Subcutaneous abdominal adipose tissue (tissue), 5 donors: Measurements from ENCODE around the gene NEK4.

Experiments
- H3K27ac ChIP-seq: one replicate; pipeline ENCODE4 v1.7.0; 2013; ENCODE audit warnings: low read depth, mild to moderate bottlenecking, inconsistent platforms, low read length, moderate library complexity
- H3K27me3 ChIP-seq, 5 donors: one replicate each; pipeline ENCODE4 v1.7.0; 2013; ENCODE audit warnings: low read length in 5 of 5, inconsistent platforms in 1 of 5; ENCODE audit not compliant: control insufficient read depth in 5 of 5, insufficient read depth in 4 of 5
- H3K36me3 ChIP-seq, 5 donors: one replicate each; pipeline ENCODE4 v1.7.0; 2013; ENCODE audit warnings: low read length in 5 of 5; ENCODE audit not compliant: control insufficient read depth in 5 of 5, insufficient read depth in 5 of 5
- H3K4me1 ChIP-seq, 5 donors: one replicate each; pipeline ENCODE4 v1.7.0; 2013; ENCODE audit warnings: low read length in 5 of 5, mild to moderate bottlenecking in 3 of 5, moderate library complexity in 1 of 5; ENCODE audit not compliant: control insufficient read depth in 5 of 5, insufficient read depth in 5 of 5
- H3K4me3 ChIP-seq, 5 donors: one replicate each; pipeline ENCODE4 v1.7.0; 2013; ENCODE audit warnings: low read length in 5 of 5, low read depth in 1 of 5
- H3K9ac ChIP-seq, 5 donors: one replicate each; pipeline ENCODE4 v1.7.0; 2013; ENCODE audit warnings: low read length in 5 of 5, mild to moderate bottlenecking in 4 of 5, moderate library complexity in 3 of 5
- H3K9me3 ChIP-seq, 5 donors: one replicate each; pipeline ENCODE4 v1.7.0; 2013; ENCODE audit warnings: low read length in 5 of 5; ENCODE audit not compliant: control insufficient read depth in 5 of 5
- donor health status: healthy.
- donor health status: healthy.
- donor health status: healthy.
- donor health status: healthy.
- donor health status: healthy.

NEK4 gene

GRCh38 chr3:52705438-52705687 lies 65.4 kb downstream of the NEK4 start:
- Histone ChIP-seq H3K9me3 (no peaks in the 10 kb centered on the region), H3K4me1 (peaks cover 4 to 38% (median 36%) of the 10 kb centered on the region in 5 donors), H3K9ac (peak overlapping the region; percentile 66 to 89 (median 83)), H3K27ac (peak overlapping the region; percentile 86), H3K4me3 (peak overlapping the region; percentile 83 to 99 (median 95)), H3K36me3 (peaks cover 0 to 17% (median 3%) of the 10 kb centered on the region in 5 donors), H3K27me3 (no peaks in the 10 kb centered on the region)

DNA sequence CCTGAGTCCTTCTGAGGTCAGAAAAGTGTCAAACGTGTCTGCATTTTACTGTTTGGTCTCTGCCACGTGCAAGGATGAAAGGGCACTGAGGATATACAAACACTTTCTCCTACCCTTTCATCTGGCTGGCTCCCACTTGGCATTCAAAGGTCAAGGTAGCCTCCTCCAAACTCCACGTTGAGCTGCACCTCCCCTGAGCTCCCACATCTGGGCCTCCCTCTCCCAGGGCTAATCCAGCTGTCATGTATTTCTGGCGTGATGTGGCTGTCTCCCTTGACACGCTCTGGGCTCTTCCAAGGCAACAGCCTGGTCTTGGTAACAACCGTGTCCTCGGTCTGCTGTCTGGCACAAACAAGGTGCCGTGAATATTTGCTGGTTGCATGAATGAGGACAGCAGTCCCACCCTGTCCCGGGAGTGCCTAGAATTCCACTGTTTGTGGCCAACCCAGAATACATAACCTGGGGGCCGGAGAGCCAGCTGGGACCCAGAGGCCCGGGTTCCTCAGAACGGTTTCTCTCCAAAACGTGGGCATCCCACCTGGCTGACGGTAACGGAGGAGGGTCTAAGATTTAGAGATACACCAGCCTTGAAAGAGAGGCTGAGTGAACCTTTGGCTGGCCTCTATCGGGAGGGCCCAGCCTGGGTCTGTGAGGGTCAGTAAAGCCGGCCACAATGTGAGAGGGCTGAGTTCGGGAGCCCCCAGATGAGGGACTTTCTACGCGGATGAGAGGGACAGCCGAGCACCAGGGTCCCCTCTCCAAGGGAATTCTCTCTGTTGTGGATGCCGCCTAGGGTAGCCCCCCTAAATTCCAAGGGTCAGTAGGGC lies 65.9 kb downstream of the NEK4 start:
- H3K9me3 ChIP-seq, result no peaks in the 10 kb centered on the region
- peaks cover 0 to 21% (median 6%) of the 10 kb centered on the region in 5 donors for H3K36me3 ChIP-seq
- H3K4me1 ChIP-seq, result peaks cover 4 to 38% (median 36%) of the 10 kb centered on the region in 5 donors
- H3K4me3 ChIP-seq, result peak overlapping the region; percentile 83 to 99 (median 95)
- peak overlapping the region; percentile 86 for H3K27ac ChIP-seq
- H3K9ac ChIP-seq, result peak overlapping the region; percentile 66 to 89 (median 83)
- H3K27me3 ChIP-seq, result no peaks in the 10 kb centered on the region

- Histone ChIP-seq H3K36me3 (peaks cover 0 to 19% (median 3%) of the 10 kb centered on the region in 5 donors), H3K9ac (no peak overlapping the region), H3K27me3 (no peaks in the 10 kb centered on the region), H3K9me3 (no peaks in the 10 kb centered on the region), H3K4me3 (no peak overlapping the region), H3K4me1 (peaks cover 4 to 38% (median 36%) of the 10 kb centered on the region in 5 donors), H3K27ac (peak overlapping the region; percentile 29)
Observed at GRCh38 chr3:52703341-52703740, 67.4 kb downstream of the NEK4 start.

GRCh38 chr3:52697632-52697965 lies 73.1 kb downstream of the NEK4 start:
- Histone ChIP-seq H3K27me3 (no peaks in the 10 kb centered on the region), H3K9me3 (no peaks in the 10 kb centered on the region), H3K4me1 (no peaks in the 10 kb centered on the region), H3K27ac (no peak overlapping the region), H3K4me3 (no peak overlapping the region), H3K36me3 (peaks cover 46 to 66% (median 53%) of the 10 kb centered on the region in 5 donors), H3K9ac (no peak overlapping the region)

DNA sequence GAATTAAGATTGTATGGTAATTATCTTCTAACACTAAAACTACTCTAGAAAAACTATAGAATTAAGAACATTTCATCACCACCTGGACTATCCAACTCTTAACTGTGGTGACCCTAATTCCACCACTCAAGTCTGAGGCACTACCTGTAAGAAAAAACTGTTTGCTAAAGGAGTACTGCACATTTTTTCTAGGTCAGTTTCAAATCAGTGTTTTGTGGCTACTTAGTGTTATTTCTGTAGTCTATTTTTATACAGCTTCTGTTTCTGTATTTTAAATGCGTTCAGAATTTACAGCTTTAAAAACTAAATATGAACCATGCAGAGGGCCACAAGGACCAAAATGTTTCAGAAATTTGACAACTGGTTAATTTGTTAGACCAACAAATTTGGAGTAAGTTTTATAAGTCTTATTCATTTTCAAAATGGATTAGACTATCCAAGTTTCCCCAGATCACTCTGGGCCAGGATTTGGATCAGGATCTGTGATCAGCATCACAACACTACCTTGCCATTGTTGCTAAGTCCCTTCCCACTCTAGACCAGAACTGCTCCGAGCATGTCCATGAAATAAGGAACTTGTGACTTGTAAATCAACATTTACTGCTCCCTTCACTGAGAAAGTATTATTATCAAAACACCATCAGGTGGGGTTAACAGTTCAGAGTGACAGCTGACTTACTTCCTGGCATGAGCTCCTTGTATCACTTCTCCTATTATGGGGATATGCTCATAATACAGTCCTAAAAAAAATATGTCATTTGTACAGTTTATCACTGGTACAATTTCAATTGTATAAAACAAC lies 73.7 kb downstream of the NEK4 start:
- no peak overlapping the region for H3K27ac ChIP-seq
- no peaks in the 10 kb centered on the region for H3K9me3 ChIP-seq
- no peak overlapping the region for H3K4me3 ChIP-seq
- H3K36me3 ChIP-seq, result peaks cover 48 to 71% (median 58%) of the 10 kb centered on the region in 5 donors
- no peaks in the 10 kb centered on the region for H3K27me3 ChIP-seq
- no peak overlapping the region for H3K9ac ChIP-seq
- H3K4me1 ChIP-seq, result no peaks in the 10 kb centered on the region

DNA sequence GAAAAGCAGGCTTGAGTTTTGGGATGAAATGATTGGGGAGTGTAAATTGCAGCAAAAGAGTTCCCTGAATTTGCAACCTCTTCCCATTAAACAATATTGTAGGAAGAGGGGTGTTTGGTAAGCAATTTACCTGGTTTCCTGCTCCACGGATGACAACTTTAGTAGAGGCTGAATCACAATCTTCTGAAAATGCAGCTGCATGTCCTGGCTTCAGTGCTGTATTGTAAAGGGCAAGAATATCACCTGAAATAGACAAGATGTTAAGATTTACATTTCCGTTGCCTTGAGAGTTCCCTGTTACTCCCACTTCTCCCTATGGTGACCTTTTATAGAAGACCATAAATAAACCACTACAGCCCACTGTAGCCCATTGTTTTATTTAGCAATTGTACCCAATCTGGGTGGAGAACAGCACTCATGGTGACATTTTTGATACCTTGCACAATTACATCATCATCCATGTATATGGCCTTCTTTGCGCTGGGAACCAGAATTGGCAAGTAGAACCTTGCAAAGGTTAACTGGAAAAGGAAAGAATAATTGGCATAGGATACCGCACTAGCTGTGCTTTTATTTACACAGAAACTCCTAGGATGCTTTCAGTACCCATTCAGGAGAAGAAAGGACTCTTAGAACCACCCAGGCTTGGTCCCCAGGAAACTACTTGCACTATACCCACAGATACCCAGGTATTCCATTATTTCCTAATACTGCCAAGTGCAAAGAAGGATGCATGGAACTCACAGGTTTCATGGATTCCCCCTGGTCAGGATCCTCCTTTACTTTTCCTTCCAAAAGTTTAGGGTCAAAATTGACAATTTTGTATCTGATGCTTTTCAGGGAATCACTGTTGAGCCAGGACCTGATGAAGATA lies 74.7 kb downstream of the NEK4 start:
- no peaks in the 10 kb centered on the region for H3K4me1 ChIP-seq
- H3K36me3 ChIP-seq, result peaks cover 53 to 81% (median 67%) of the 10 kb centered on the region in 5 donors
- H3K27me3 ChIP-seq, result no peaks in the 10 kb centered on the region
- no peak overlapping the region for H3K4me3 ChIP-seq
- no peak overlapping the region for H3K27ac ChIP-seq
- H3K9me3 ChIP-seq, result no peaks in the 10 kb centered on the region
- no peak overlapping the region for H3K9ac ChIP-seq

DNA sequence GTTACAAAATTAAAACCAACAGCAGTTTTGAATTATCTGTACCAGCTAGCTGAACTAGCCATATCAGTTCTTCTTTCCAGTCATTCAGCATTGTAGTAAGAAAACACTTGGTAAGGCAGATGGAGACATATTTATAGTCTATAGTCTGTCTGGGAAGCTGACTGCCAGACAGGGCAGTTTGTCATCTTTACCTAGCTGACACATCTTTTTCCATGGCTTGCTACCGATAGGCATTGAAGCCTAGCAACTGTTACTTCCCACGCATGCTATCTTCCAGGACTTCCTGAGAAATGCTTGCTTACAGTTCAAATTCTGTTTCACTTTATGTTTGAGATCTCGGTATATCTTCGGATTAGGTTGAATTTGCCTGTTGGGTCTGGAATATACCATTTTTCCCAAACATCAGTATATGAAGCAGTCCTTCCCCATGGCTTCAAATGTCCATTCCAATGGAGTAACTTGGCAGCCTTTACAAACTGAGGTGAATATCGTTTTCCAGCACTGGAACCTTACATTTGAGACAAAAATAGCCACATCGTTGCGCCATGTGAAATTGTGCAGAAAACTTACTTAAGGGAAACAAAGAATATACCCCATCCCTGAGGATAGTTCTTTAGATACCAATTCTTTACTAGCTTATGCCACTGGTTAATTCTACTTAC lies 76.1 kb downstream of the NEK4 start:
- Histone ChIP-seq H3K4me3 (no peak overlapping the region), H3K27ac (no peak overlapping the region), H3K9me3 (no peaks in the 10 kb centered on the region), H3K9ac (no peak overlapping the region), H3K36me3 (peaks cover 62 to 89% (median 75%) of the 10 kb centered on the region in 5 donors), H3K4me1 (no peaks in the 10 kb centered on the region), H3K27me3 (no peaks in the 10 kb centered on the region)

GRCh38 chr3:52693071-52693470 lies 77.7 kb downstream of the NEK4 start:
- Histone ChIP-seq H3K4me3 (no peak overlapping the region), H3K36me3 (peaks cover 76 to 97% (median 91%) of the 10 kb centered on the region in 5 donors), H3K9me3 (no peaks in the 10 kb centered on the region), H3K27ac (no peak overlapping the region), H3K27me3 (no peaks in the 10 kb centered on the region), H3K4me1 (no peaks in the 10 kb centered on the region), H3K9ac (no peak overlapping the region)

GRCh38 chr3:52690560-52690959 lies 80.2 kb downstream of the NEK4 start:
- Histone ChIP-seq H3K36me3 (peaks cover 64 to 82% (median 74%) of the 10 kb centered on the region in 5 donors), H3K9ac (no peak overlapping the region), H3K4me1 (peaks cover 5 to 16% (median 14%) of the 10 kb centered on the region in 5 donors)

More at GRCh38 chr3:52690560-52690959, 80.2 kb downstream of the NEK4 start:
- Histone ChIP-seq H3K27me3 (no peaks in the 10 kb centered on the region), H3K27ac (no peak overlapping the region), H3K9me3 (no peaks in the 10 kb centered on the region), H3K4me3 (no peak overlapping the region)
